Heart left ventricle (tissue), 13 donors: Measurements from ENCODE around the gene GRIK5.

ENCODE experiments used
- CTCF ChIP-seq, 12 donors: fragments of 200-600 bp; sonication (generic) in 4 of 12; IDR thresholded peaks; one replicate each; pipeline versions ENCODE4 v1.5.0 to v1.8.0; 2018 to 2022; ENCODE audit warnings: antibody characterized with exemption in 12 of 12, mild to moderate bottlenecking in 5 of 12
- POLR2A ChIP-seq, 2 donors: fragments of 450-650 bp; IDR thresholded peaks; one replicate each; pipeline ENCODE4 v1.6.1; 2017; ENCODE audit warnings: antibody characterized with exemption in 2 of 2, mild to moderate bottlenecking in 2 of 2, moderate library complexity in 2 of 2
- donor health status: ischemic (EF 13 %, LVEDD 7.1; RV severe dilation, severe dysfunction).
- donor health status: DM: no; HTN: yes; CAD: no.
- donor health status: DM: no; HTN: no; CAD: no.
- donor health status: ischemic (EF 25% LVEDD 6.9; RV normal size, moderate dysfunction).
- donor health status: ischemic (EF 25% LVEDD 5.7; RV mildly dilated, moderate dysfunction).
- donor health status: ischemic (EF 35%, LVEDD 5.7; RV mildly dilated, moderate dysfunction).
- donor health status: nonischemic (EF 11% LVEDD 7.7; RV severe dilation, severe dysfunction).
- donor health status: DM: yes; HTN: yes; CAD: no.
- donor health status: PGD.
- donor health status: ischemic (EF 29% LVEDD 5.4; RV normal size, mild dysfunction).
- donor health status: nonischemic (EF 23%, LVEDD 6.1; RV moderate dilation, normal function).

DNA sequence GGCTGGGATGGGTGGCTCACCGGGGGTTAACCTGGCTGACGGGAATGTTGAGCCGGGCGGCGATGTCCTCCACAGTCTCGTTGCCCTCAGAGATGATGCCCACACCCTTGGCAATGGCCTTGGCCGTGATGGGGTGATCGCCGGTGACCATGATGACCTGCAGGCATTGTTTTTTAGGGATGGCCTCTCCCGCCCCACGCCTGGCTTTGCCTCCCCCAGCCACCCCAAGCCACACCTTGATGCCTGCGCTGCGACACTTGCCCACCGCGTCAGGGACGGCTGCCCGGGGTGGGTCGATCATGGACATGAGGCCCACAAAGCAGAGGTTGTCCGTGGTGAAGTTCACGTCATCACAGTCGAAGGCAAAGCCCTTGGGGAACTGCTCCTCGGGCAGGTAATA, 92.1 kb downstream of the GRIK5 start:
- TF ChIP-seq POLR2A (IDR thresholded peaks at IDR 0.05) (no peak), CTCF (IDR thresholded peaks at IDR 0.05) (no peak)
